ENCODE data around the gene ZNF488. TPM values are rescaled to one million over a fixed set of nuclear protein-coding genes. Genes with fewer than 3 reads are reported as not detected.
A peak's percentile ranks its signal among the peaks of the same experiment; 100 is the strongest.

Gene ZNF488
- total and polyA plus RNA-seq, 3 experiments from 2014 or later = 0.42 to 0.44 TPM; not detected in 1

- ChIA-PET POLR2A (no interaction called here), CTCF (interaction anchor here (1.3 kb wide), 1 partner anchor 28 kb away, joined by 3 read pairs; no protein-coding TSS in a partner anchor)
- Mint-ChIP-seq H3K4me3 (no peak overlapping the region), H3K9me3 (no peaks in the 10 kb centered on the region), H3K36me3 (no peaks in the 10 kb centered on the region), H3K27ac (no peak overlapping the region), H3K27me3 (peaks cover 4 to 11% of the 10 kb centered on the region in 2 donors), H3K4me1 (no peaks in the 10 kb centered on the region)
- no peak for DNase-seq
- H3K36me3 ChIP-seq (ENCODE audit: insufficient read depth, low read length) = no peaks in the 10 kb centered on the region
- no peak overlapping the region for H3K4me3 ChIP-seq (ENCODE audit: low read length)
- H3K27ac ChIP-seq (ENCODE audit: low read depth, low read length) = no peak overlapping the region
- H3K9me3 ChIP-seq (ENCODE audit: low read length) = no peaks in the 10 kb centered on the region
- H3K27me3 ChIP-seq (ENCODE audit: insufficient read depth, low read length, poor library complexity, severe bottlenecking) = no peaks in the 10 kb centered on the region
- H3K4me1 ChIP-seq (ENCODE audit: insufficient read depth, low read length) = no peaks in the 10 kb centered on the region
Observed at GRCh38 chr10:47368431-47369180, 15.5 kb downstream of the ZNF488 start.

GRCh38 chr10:47367646-47368045, 16.4 kb downstream of the ZNF488 start:
- Histone ChIP-seq H3K27ac (ENCODE audit: low read depth, low read length) (no peak overlapping the region), H3K27me3 (ENCODE audit: insufficient read depth, low read length, poor library complexity, severe bottlenecking) (no peaks in the 10 kb centered on the region), H3K36me3 (ENCODE audit: insufficient read depth, low read length) (no peaks in the 10 kb centered on the region), H3K9me3 (ENCODE audit: low read length) (no peaks in the 10 kb centered on the region), H3K4me1 (ENCODE audit: insufficient read depth, low read length) (no peaks in the 10 kb centered on the region), H3K4me3 (ENCODE audit: low read length) (no peak overlapping the region)
- ChIA-PET CTCF (no interaction called here), POLR2A (no interaction called here)
- Mint-ChIP-seq H3K36me3 (no peaks in the 10 kb centered on the region), H3K4me3 (no peak overlapping the region), H3K27me3 (peaks cover 0 to 11% of the 10 kb centered on the region in 2 donors), H3K9me3 (no peaks in the 10 kb centered on the region), H3K4me1 (no peaks in the 10 kb centered on the region), H3K27ac (no peak overlapping the region)
- DNase-seq = no peak

- no peak overlapping the region for H3K27ac Mint-ChIP-seq
- no peak overlapping the region for H3K27ac ChIP-seq (ENCODE audit: low read depth, low read length)
- no peaks in the 10 kb centered on the region for H3K36me3 Mint-ChIP-seq
- POLR2A ChIA-PET = no interaction called here
- no peaks in the 10 kb centered on the region for H3K4me1 Mint-ChIP-seq
- H3K4me3 Mint-ChIP-seq = no peak overlapping the region
- peaks cover 0 to 11% of the 10 kb centered on the region in 2 donors for H3K27me3 Mint-ChIP-seq
- no peaks in the 10 kb centered on the region for H3K4me1 ChIP-seq (ENCODE audit: insufficient read depth, low read length)
- H3K4me3 ChIP-seq (ENCODE audit: low read length) = no peak overlapping the region
- no peaks in the 10 kb centered on the region for H3K27me3 ChIP-seq (ENCODE audit: insufficient read depth, low read length, poor library complexity, severe bottlenecking)
- no peaks in the 10 kb centered on the region for H3K36me3 ChIP-seq (ENCODE audit: insufficient read depth, low read length)
- CTCF ChIA-PET = no interaction called here
- no peaks in the 10 kb centered on the region for H3K9me3 Mint-ChIP-seq
- no peaks in the 10 kb centered on the region for H3K9me3 ChIP-seq (ENCODE audit: low read length)
- no peak for DNase-seq
Observed at GRCh38 chr10:47366731-47367460, 17.2 kb downstream of the ZNF488 start.

GRCh38 chr10:47366181-47366631, 17.9 kb downstream of the ZNF488 start:
- Mint-ChIP-seq H3K9me3 (no peaks in the 10 kb centered on the region), H3K27ac (no peak overlapping the region), H3K4me1 (no peaks in the 10 kb centered on the region), H3K27me3 (peaks cover 0 to 11% of the 10 kb centered on the region in 2 donors), H3K4me3 (no peak overlapping the region), H3K36me3 (no peaks in the 10 kb centered on the region)
- H3K27ac ChIP-seq (ENCODE audit: low read depth, low read length) = no peak overlapping the region
- H3K4me3 ChIP-seq (ENCODE audit: low read length) = no peak overlapping the region
- ChIA-PET POLR2A (no interaction called here), CTCF (no interaction called here)
- H3K4me1 ChIP-seq (ENCODE audit: insufficient read depth, low read length) = no peaks in the 10 kb centered on the region
- no peaks in the 10 kb centered on the region for H3K36me3 ChIP-seq (ENCODE audit: insufficient read depth, low read length)
- DNase-seq = no peak
- no peaks in the 10 kb centered on the region for H3K9me3 ChIP-seq (ENCODE audit: low read length)
- H3K27me3 ChIP-seq (ENCODE audit: insufficient read depth, low read length, poor library complexity, severe bottlenecking) = no peaks in the 10 kb centered on the region

GRCh38 chr10:47365431-47366180, 18.5 kb downstream of the ZNF488 start:
- no peak overlapping the region for H3K4me3 ChIP-seq (ENCODE audit: low read length)
- Mint-ChIP-seq H3K4me1 (no peaks in the 10 kb centered on the region), H3K36me3 (no peaks in the 10 kb centered on the region), H3K4me3 (no peak overlapping the region), H3K27me3 (peaks cover 0 to 8% of the 10 kb centered on the region in 2 donors), H3K9me3 (no peaks in the 10 kb centered on the region), H3K27ac (peak overlapping the region in 1 of 8 donors; percentile 7)
- POLR2A ChIA-PET = no interaction called here
- no peaks in the 10 kb centered on the region for H3K4me1 ChIP-seq (ENCODE audit: insufficient read depth, low read length)
- CTCF ChIA-PET = interaction anchor here (1.3 kb wide), 1 partner anchor 368 kb away, joined by 3 read pairs; no protein-coding TSS in a partner anchor
- no peaks in the 10 kb centered on the region for H3K27me3 ChIP-seq (ENCODE audit: insufficient read depth, low read length, poor library complexity, severe bottlenecking)
- no peaks in the 10 kb centered on the region for H3K9me3 ChIP-seq (ENCODE audit: low read length)
- H3K27ac ChIP-seq (ENCODE audit: low read depth, low read length) = no peak overlapping the region
- no peaks in the 10 kb centered on the region for H3K36me3 ChIP-seq (ENCODE audit: insufficient read depth, low read length)
- no peak for DNase-seq

- H3K9me3 ChIP-seq (ENCODE audit: low read length) = no peaks in the 10 kb centered on the region
- no peak for DNase-seq
- no peak overlapping the region for H3K4me3 ChIP-seq (ENCODE audit: low read length)
- ChIA-PET CTCF (interaction anchor here (1.3 kb wide), 1 partner anchor 367 kb away, joined by 3 read pairs; no protein-coding TSS in a partner anchor), POLR2A (no interaction called here)
- Mint-ChIP-seq H3K4me3 (no peak overlapping the region), H3K27ac (peak overlapping the region in 1 of 8 donors; percentile 7), H3K36me3 (no peaks in the 10 kb centered on the region), H3K9me3 (no peaks in the 10 kb centered on the region), H3K4me1 (no peaks in the 10 kb centered on the region), H3K27me3 (peaks cover 0 to 8% of the 10 kb centered on the region in 2 donors)
- H3K27ac ChIP-seq (ENCODE audit: low read depth, low read length) = no peak overlapping the region
- H3K27me3 ChIP-seq (ENCODE audit: insufficient read depth, low read length, poor library complexity, severe bottlenecking) = no peaks in the 10 kb centered on the region
- no peaks in the 10 kb centered on the region for H3K36me3 ChIP-seq (ENCODE audit: insufficient read depth, low read length)
- H3K4me1 ChIP-seq (ENCODE audit: insufficient read depth, low read length) = no peaks in the 10 kb centered on the region
Observed at GRCh38 chr10:47364911-47365310, 19.2 kb downstream of the ZNF488 start.

GRCh38 chr10:47364366-47364765, 19.7 kb downstream of the ZNF488 start:
- ChIA-PET POLR2A (no interaction called here), CTCF (interaction anchor here (1.0 kb wide), 1 partner anchor 11 kb away, joined by 3 read pairs; no protein-coding TSS in a partner anchor)
- no peaks in the 10 kb centered on the region for H3K9me3 Mint-ChIP-seq
- no peaks in the 10 kb centered on the region for H3K27me3 ChIP-seq (ENCODE audit: insufficient read depth, low read length, poor library complexity, severe bottlenecking)
- H3K27ac Mint-ChIP-seq = no peak overlapping the region
- no peak for DNase-seq
- H3K4me1 ChIP-seq (ENCODE audit: insufficient read depth, low read length) = no peaks in the 10 kb centered on the region
- H3K27me3 Mint-ChIP-seq = peaks cover 0 to 6% of the 10 kb centered on the region in 2 donors
- H3K27ac ChIP-seq (ENCODE audit: low read depth, low read length) = no peak overlapping the region
- no peaks in the 10 kb centered on the region for H3K36me3 ChIP-seq (ENCODE audit: insufficient read depth, low read length)
- H3K4me1 Mint-ChIP-seq = no peaks in the 10 kb centered on the region
- no peak overlapping the region for H3K4me3 Mint-ChIP-seq
- no peaks in the 10 kb centered on the region for H3K9me3 ChIP-seq (ENCODE audit: low read length)
- no peaks in the 10 kb centered on the region for H3K36me3 Mint-ChIP-seq
- no peak overlapping the region for H3K4me3 ChIP-seq (ENCODE audit: low read length)

- POLR2A ChIA-PET = no interaction called here
- Histone ChIP-seq H3K36me3 (ENCODE audit: insufficient read depth, low read length) (no peaks in the 10 kb centered on the region), H3K27me3 (ENCODE audit: insufficient read depth, low read length, poor library complexity, severe bottlenecking) (no peaks in the 10 kb centered on the region), H3K27ac (ENCODE audit: low read depth, low read length) (no peak overlapping the region), H3K4me1 (ENCODE audit: insufficient read depth, low read length) (no peaks in the 10 kb centered on the region), H3K9me3 (ENCODE audit: low read length) (no peaks in the 10 kb centered on the region), H3K4me3 (ENCODE audit: low read length) (no peak overlapping the region)
- DNase-seq = no peak
- CTCF ChIA-PET = interaction anchor here (1.0 kb wide), 1 partner anchor 12 kb away, joined by 3 read pairs; no protein-coding TSS in a partner anchor
- no peaks in the 10 kb centered on the region for H3K9me3 Mint-ChIP-seq
- peaks cover 0 to 10% of the 10 kb centered on the region in 2 donors for H3K27me3 Mint-ChIP-seq
- no peaks in the 10 kb centered on the region for H3K4me1 Mint-ChIP-seq
- no peak overlapping the region for H3K4me3 Mint-ChIP-seq
- no peaks in the 10 kb centered on the region for H3K36me3 Mint-ChIP-seq
- H3K27ac Mint-ChIP-seq = no peak overlapping the region
Observed at GRCh38 chr10:47363781-47364180, 20.3 kb downstream of the ZNF488 start.
